Measurements from ENCODE around the gene RHOXF2B.

DNA sequence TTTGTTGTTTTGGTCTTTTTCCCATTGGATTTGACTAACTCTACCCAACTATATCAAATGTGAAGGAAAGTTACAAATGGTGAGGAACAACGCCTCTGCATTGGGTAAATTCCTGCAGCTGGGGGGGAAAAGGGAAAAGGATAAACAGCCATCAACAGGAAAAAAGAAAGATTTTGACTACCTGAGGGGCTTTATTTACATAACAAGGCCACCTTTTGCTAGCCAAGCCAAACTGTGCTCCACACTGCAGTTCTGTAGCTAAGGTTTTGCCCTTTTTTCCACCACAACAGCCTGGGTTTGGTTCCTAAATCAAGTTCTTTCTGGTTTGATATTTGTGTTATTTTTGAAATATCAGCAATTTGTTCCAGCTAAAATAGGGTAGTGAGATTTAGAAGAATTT, 40.8 kb downstream of the RHOXF2B start:
- TF ChIP-seq, protein P1, sequence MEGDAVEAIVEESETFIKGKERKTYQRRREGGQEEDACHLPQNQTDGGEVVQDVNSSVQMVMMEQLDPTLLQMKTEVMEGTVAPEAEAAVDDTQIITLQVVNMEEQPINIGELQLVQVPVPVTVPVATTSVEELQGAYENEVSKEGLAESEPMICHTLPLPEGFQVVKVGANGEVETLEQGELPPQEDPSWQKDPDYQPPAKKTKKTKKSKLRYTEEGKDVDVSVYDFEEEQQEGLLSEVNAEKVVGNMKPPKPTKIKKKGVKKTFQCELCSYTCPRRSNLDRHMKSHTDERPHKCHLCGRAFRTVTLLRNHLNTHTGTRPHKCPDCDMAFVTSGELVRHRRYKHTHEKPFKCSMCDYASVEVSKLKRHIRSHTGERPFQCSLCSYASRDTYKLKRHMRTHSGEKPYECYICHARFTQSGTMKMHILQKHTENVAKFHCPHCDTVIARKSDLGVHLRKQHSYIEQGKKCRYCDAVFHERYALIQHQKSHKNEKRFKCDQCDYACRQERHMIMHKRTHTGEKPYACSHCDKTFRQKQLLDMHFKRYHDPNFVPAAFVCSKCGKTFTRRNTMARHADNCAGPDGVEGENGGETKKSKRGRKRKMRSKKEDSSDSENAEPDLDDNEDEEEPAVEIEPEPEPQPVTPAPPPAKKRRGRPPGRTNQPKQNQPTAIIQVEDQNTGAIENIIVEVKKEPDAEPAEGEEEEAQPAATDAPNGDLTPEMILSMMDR (IDR thresholded peaks at IDR 0.05): no peak
- no peak for TF ChIP-seq POLR2A (IDR thresholded peaks at IDR 0.05)
